HG03039 (cell line): ENCODE results near the gene CABYR.

Source experiments
- ATAC-seq: cut with Tn5 transposase; IDR thresholded peaks from one replicate; pipeline ENCODE4 v1.9.1; 2021; ENCODE audit warnings: mild to moderate bottlenecking, moderate library complexity; ENCODE audit not compliant: unreplicated experiment

The CABYR gene

GRCh38 chr18:24138789-24139616 is at the start of gene CABYR:
Gene CABYR (plus strand): TSS chr18:24139062. CDS start chr18:24143115, 4,053 bp downstream.
- peak; percentile 90 for ATAC-seq

GRCh38 chr18:24089076-24089475 is 49.8 kb upstream of the CABYR start:
- no peak for ATAC-seq

GRCh38 chr18:24089515-24090337 is 49.1 kb upstream of the CABYR start:
- no peak for ATAC-seq

GRCh38 chr18:24090876-24091275 is 48.0 kb upstream of the CABYR start:
- no peak for ATAC-seq

GRCh38 chr18:24094561-24094960 is 44.3 kb upstream of the CABYR start:
- no peak for ATAC-seq

GRCh38 chr18:24095976-24096375 is 42.9 kb upstream of the CABYR start:
- ATAC-seq = no peak

- no peak for ATAC-seq
These were observed 35.4 kb upstream of the CABYR start for GRCh38 chr18:24103320-24104021.

GRCh38 chr18:24104486-24104885 is 34.4 kb upstream of the CABYR start:
- no peak for ATAC-seq

GRCh38 chr18:24108641-24109040 is 30.2 kb upstream of the CABYR start:
- ATAC-seq = no peak

GRCh38 chr18:24111936-24112335 is 26.9 kb upstream of the CABYR start:
- no peak for ATAC-seq

GRCh38 chr18:24112464-24112863 is 26.4 kb upstream of the CABYR start:
- ATAC-seq = no peak

- ATAC-seq = no peak
These were observed 25.8 kb upstream of the CABYR start for GRCh38 chr18:24112874-24113615.

GRCh38 chr18:24114924-24115549 is 23.8 kb upstream of the CABYR start:
- no peak for ATAC-seq

- no peak for ATAC-seq
These were observed 23.2 kb upstream of the CABYR start for GRCh38 chr18:24115628-24116027.

GRCh38 chr18:24118750-24119577 is 19.9 kb upstream of the CABYR start:
- no peak for ATAC-seq

- no peak for ATAC-seq
These were observed 18.2 kb upstream of the CABYR start for GRCh38 chr18:24120676-24121075.

GRCh38 chr18:24121625-24122024 is 17.2 kb upstream of the CABYR start:
- ATAC-seq = no peak

GRCh38 chr18:24126155-24126961 is 12.5 kb upstream of the CABYR start:
- ATAC-seq = no peak

GRCh38 chr18:24127735-24128134 is 11.1 kb upstream of the CABYR start:
- ATAC-seq = no peak
